ENCODE results near the gene LDB3.

Gene LDB3

GRCh38 chr10:86687750-86688149, 19.4 kb downstream of the LDB3 start:
- DNase-seq = no peak

GRCh38 chr10:86688398-86688921, 20.1 kb downstream of the LDB3 start:
- DNase-seq = no peak

GRCh38 chr10:86689146-86689545, 20.8 kb downstream of the LDB3 start:
- no peak for DNase-seq

- no peak for DNase-seq
Measured at GRCh38 chr10:86690231-86690630, 21.9 kb downstream of the LDB3 start.

- no peak for DNase-seq
Measured at GRCh38 chr10:86690657-86691084, 22.4 kb downstream of the LDB3 start.

- DNase-seq = no peak
Measured at GRCh38 chr10:86691333-86692022, 23.2 kb downstream of the LDB3 start.

- DNase-seq = no peak
Measured at GRCh38 chr10:86692023-86692514, 23.8 kb downstream of the LDB3 start.

- no peak for DNase-seq
Measured at GRCh38 chr10:86692664-86693063, 24.4 kb downstream of the LDB3 start.

- DNase-seq = no peak
Measured at GRCh38 chr10:86693275-86693674, 25.0 kb downstream of the LDB3 start.

- no peak for DNase-seq
Measured at GRCh38 chr10:86693721-86694369, 25.5 kb downstream of the LDB3 start.

- no peak for DNase-seq
Measured at GRCh38 chr10:86698207-86698940, 30.1 kb downstream of the LDB3 start.

GRCh38 chr10:86699125-86699524, 30.8 kb downstream of the LDB3 start:
- no peak for DNase-seq

- DNase-seq = no peak
Measured at GRCh38 chr10:86699541-86699940, 31.2 kb downstream of the LDB3 start.

- DNase-seq = no peak
Measured at GRCh38 chr10:86699991-86700840, 31.9 kb downstream of the LDB3 start.

- no peak for DNase-seq
Measured at GRCh38 chr10:86700851-86701617, 32.7 kb downstream of the LDB3 start.

- DNase-seq = no peak
Measured at GRCh38 chr10:86703176-86703575, 34.9 kb downstream of the LDB3 start.

- no peak for DNase-seq
Measured at GRCh38 chr10:86705139-86705538, 36.8 kb downstream of the LDB3 start.

GRCh38 chr10:86705905-86706304, 37.6 kb downstream of the LDB3 start:
- no peak for DNase-seq

- no peak for DNase-seq
Measured at GRCh38 chr10:86706401-86706841, 38.1 kb downstream of the LDB3 start.

GRCh38 chr10:86706977-86707376, 38.7 kb downstream of the LDB3 start:
- DNase-seq = no peak

- no peak for DNase-seq
Measured at GRCh38 chr10:86707505-86707904, 39.2 kb downstream of the LDB3 start.
